ENCODE measurements around the gene CLSTN2. TPM values are rescaled to one million over a fixed set of nuclear protein-coding genes. Genes with fewer than 3 reads are reported as not detected.

Gene CLSTN2
- total RNA-seq, 1 donor from 2014 or later = 12.9 TPM

DNA sequence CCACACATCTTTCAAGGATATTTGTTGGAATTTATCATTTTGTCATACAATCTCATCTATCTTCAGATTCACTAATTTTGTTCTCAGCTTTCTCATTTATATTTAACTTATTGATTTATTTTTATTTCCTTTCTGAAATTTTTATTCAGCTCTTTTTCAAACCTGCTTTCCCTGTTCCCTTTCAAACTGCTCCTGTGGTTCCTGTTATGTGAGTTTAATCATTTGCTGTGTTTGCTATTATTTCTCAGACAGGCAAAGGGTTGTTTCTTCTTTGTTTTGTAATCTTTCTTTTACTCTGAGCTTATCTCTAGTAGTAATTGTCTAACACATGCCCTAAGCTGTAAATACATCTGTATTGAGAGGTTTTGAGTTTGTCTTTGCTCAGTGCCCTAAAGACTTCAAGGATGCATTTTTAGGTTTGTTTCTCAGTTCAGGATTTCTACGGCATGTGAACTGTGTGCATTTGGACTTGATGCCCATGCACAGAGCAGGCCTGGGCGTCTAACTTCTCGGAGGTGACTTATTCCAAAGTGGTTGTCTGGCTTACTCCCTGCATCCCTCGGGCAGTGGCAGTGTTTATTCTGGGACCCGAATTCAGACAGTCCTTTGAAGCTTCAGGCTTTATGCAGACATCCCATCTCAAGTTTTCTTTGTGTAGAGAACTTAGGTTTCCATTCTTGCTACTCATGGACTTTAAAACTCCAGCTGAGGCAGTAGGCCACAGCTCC, 587.8 kb downstream of the CLSTN2 start:
- no peak overlapping the region for H3K4me3 Mint-ChIP-seq
- TF ChIP-seq, protein P1, sequence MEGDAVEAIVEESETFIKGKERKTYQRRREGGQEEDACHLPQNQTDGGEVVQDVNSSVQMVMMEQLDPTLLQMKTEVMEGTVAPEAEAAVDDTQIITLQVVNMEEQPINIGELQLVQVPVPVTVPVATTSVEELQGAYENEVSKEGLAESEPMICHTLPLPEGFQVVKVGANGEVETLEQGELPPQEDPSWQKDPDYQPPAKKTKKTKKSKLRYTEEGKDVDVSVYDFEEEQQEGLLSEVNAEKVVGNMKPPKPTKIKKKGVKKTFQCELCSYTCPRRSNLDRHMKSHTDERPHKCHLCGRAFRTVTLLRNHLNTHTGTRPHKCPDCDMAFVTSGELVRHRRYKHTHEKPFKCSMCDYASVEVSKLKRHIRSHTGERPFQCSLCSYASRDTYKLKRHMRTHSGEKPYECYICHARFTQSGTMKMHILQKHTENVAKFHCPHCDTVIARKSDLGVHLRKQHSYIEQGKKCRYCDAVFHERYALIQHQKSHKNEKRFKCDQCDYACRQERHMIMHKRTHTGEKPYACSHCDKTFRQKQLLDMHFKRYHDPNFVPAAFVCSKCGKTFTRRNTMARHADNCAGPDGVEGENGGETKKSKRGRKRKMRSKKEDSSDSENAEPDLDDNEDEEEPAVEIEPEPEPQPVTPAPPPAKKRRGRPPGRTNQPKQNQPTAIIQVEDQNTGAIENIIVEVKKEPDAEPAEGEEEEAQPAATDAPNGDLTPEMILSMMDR (conservative IDR thresholded peaks at IDR 0.05) = no peak
- H3K27ac Mint-ChIP-seq = peak overlapping the region; percentile 13
- H3K9me3 Mint-ChIP-seq = no peaks in the 10 kb centered on the region
- H3K4me1 Mint-ChIP-seq (ENCODE audit: unreplicated experiment) = peaks cover 8% of the 10 kb centered on the region
- no peaks in the 10 kb centered on the region for H3K27me3 Mint-ChIP-seq
- no peaks in the 10 kb centered on the region for H3K36me3 Mint-ChIP-seq
- no peak for DNase-seq (ENCODE audit: extremely low spot score, unreplicated experiment)

DNA sequence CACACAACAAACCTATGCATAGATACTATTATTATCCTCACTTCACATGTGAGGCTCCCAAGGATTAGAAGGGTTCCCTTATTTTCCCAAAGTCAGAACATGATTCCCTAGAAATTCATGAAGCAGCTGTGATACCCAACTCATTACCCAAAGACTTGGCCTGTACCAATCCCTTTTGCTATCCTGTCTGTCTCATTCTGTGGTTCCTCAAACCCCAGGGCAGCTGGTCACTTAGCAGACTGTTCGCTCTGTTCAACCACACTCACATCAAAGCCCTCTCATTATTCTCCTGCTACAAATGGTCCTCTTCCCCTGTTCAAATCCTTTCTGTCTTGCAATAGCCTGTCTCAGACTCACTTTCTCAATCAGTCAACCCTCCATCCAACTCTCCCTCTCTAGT, 588.6 kb downstream of the CLSTN2 start:
- no peak overlapping the region for H3K27ac Mint-ChIP-seq

DNA sequence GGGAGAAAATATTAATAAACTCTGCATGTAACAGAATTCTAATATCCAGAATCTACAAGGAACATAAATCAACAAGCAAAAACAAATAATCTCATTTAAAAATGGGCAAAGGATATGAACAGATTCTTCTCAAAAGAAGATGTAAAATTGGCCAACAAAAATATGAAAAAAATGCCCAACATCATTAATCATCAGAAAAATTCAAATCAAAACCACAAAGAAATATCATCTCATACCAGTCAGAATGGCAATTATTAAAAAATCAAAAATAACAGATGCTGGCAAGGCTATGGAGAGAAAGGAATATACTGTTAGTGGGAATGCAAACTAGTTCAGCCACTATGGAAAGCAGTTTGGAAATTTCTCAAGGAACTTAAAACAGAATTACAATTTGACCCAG, 592.2 kb downstream of the CLSTN2 start:
- no peak overlapping the region for H3K4me3 Mint-ChIP-seq
- H3K36me3 Mint-ChIP-seq = no peaks in the 10 kb centered on the region
- H3K9me3 Mint-ChIP-seq = no peaks in the 10 kb centered on the region
- H3K27ac Mint-ChIP-seq = no peak overlapping the region
- TF ChIP-seq, protein P1 (conservative IDR thresholded peaks at IDR 0.05) = no peak
- H3K27me3 Mint-ChIP-seq = no peaks in the 10 kb centered on the region
- H3K4me1 Mint-ChIP-seq (ENCODE audit: unreplicated experiment) = peaks cover 8% of the 10 kb centered on the region
- DNase-seq (ENCODE audit: extremely low spot score, unreplicated experiment) = no peak

More for the DNA sequence above, 588.6 kb downstream of the CLSTN2 start:
- TF ChIP-seq, protein P1 (conservative IDR thresholded peaks at IDR 0.05) = no peak
- Mint-ChIP-seq H3K4me1 (ENCODE audit: unreplicated experiment) (peaks cover 8% of the 10 kb centered on the region), H3K27me3 (no peaks in the 10 kb centered on the region), H3K4me3 (no peak overlapping the region), H3K9me3 (no peaks in the 10 kb centered on the region), H3K36me3 (no peaks in the 10 kb centered on the region)
- no peak for DNase-seq (ENCODE audit: extremely low spot score, unreplicated experiment)

DNA sequence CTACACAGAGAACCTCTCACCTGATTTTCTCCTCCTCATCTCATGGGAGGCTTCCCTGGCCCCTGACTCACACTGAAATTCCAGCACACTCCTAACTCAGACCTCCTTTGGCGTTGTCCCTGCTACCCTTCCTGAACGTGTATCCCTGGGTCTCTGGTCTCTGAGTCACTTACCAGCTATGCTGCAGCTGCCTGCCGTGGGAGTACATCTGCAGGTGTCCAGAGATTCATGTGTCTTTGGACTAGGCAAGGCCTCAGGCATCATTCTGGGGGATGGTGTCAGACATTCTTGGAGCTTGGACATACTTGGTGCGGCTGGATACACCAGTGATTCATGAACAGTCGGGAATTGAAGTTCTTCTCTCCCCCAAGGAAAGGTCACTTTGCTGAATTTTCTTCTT, 594.1 kb downstream of the CLSTN2 start:
- Mint-ChIP-seq H3K27me3 (no peaks in the 10 kb centered on the region), H3K27ac (no peak overlapping the region), H3K9me3 (no peaks in the 10 kb centered on the region), H3K4me1 (ENCODE audit: unreplicated experiment) (no peaks in the 10 kb centered on the region), H3K4me3 (no peak overlapping the region), H3K36me3 (no peaks in the 10 kb centered on the region)
- TF ChIP-seq, protein P1 (conservative IDR thresholded peaks at IDR 0.05) = no peak
- DNase-seq (ENCODE audit: extremely low spot score, unreplicated experiment) = no peak

DNA sequence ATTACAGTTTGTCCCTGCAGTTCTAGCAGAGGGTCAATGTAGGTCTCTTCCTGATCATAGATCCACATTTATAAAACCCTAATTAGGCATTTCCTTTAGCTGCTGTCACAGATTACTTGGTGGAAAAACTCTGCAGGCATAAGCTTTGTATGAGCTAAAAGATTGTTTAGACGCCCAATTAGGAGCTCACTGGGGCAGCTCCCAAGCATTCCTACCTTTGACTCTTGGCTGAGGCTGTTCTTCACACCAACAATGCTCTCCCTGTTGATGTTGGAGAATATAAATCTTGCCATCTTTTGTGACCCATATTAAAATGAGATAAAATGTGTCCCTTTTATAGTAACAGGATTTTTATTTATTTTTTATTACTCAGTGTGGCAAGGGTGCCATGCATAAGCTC, 594.6 kb downstream of the CLSTN2 start:
- no peak overlapping the region for H3K4me3 Mint-ChIP-seq
- no peak overlapping the region for H3K27ac Mint-ChIP-seq
- no peak for DNase-seq (ENCODE audit: extremely low spot score, unreplicated experiment)
- H3K9me3 Mint-ChIP-seq = no peaks in the 10 kb centered on the region
- no peaks in the 10 kb centered on the region for H3K27me3 Mint-ChIP-seq
- H3K36me3 Mint-ChIP-seq = no peaks in the 10 kb centered on the region
- H3K4me1 Mint-ChIP-seq (ENCODE audit: unreplicated experiment) = no peaks in the 10 kb centered on the region
- TF ChIP-seq, protein P1 (conservative IDR thresholded peaks at IDR 0.05) = no peak
